ENCODE measurements around the gene C3. TPM values are rescaled to one million over a fixed set of nuclear protein-coding genes. Genes with fewer than 3 reads are reported as not detected.
"Not testable (repeated sequence)": the region's sequence is repeated elsewhere in the genome, so short reads cannot be mapped to it uniquely, and the experiment has no call there.

C3 gene
- polyA plus RNA-seq, 2 donors: 25.6 to 137 TPM

DNA sequence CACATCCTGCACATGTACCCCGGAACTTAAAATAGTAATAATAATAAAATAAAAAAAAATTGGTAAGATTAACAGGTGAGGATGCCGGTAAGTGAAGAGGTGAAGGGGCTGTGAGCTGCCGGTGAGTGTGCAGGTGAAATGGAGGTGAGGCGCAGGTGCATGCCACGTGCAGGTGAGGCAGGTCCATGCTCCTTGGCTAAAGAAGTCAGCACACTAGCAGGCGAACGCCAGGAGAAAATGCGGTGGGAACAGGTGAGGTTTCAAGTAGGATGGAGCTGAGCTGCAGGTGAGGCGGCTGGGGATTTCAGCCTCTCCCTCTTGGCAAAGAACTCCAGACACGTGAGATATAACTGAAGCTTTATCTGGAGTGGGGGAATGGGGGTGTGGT lies 43.0 kb downstream of the C3 start:
- Histone ChIP-seq H3K9me3 (ENCODE audit: control insufficient read depth in 2 of 2, insufficient read depth in 1 of 2, low read depth in 1 of 2, low read length in 1 of 2) (no peaks in the 10 kb centered on the region), H3K27me3 (ENCODE audit: control insufficient read depth in 1 of 2, insufficient read depth in 2 of 2, low read length in 2 of 2) (no peaks in the 10 kb centered on the region), H3K36me3 (ENCODE audit: control insufficient read depth in 2 of 2, insufficient read depth in 2 of 2, low read length in 1 of 2) (peaks cover 0 to 4% of the 10 kb centered on the region in 2 donors), H3K4me1 (ENCODE audit: control insufficient read depth in 2 of 2, insufficient read depth in 2 of 2, low read length in 1 of 2) (peaks cover 0 to 11% of the 10 kb centered on the region in 2 donors), H3K27ac (ENCODE audit: low read depth in 2 of 2, low read length in 1 of 2) (no peak overlapping the region), H3K4me3 (ENCODE audit: low read depth in 1 of 2, low read length in 2 of 2) (no peak overlapping the region)
- 66 to 73% methylated on average over 10 of the region's 10 CpGs for WGBS, 2 donors

DNA sequence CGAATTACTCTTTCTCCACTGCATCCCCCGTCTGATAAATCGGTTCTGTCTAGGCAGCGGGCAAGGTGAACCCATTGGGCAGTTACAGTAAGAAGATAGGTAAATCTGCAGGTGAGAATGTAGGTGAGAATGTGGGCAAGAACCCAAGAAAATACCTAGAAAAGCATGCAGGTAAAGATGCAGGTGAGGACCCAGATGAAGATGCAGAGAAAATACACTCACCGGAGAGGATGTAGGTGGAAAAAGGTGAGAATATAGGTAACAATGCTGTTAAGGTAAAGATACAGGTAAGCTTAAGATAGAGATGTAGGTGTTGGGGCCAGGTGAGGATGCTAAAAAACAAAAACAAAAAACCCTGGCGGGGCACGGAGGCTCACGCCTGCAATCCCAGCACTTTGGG lies 44.2 kb downstream of the C3 start:
- no peak overlapping the region for H3K4me3 ChIP-seq (ENCODE audit: low read depth in 1 of 2, low read length in 2 of 2)
- no peak overlapping the region for H3K27ac ChIP-seq (ENCODE audit: low read depth in 2 of 2, low read length in 1 of 2)
- peaks cover 0 to 11% of the 10 kb centered on the region in 2 donors for H3K4me1 ChIP-seq (ENCODE audit: control insufficient read depth in 2 of 2, insufficient read depth in 2 of 2, low read length in 1 of 2)
- H3K27me3 ChIP-seq (ENCODE audit: control insufficient read depth in 1 of 2, insufficient read depth in 2 of 2, low read length in 2 of 2): no peaks in the 10 kb centered on the region
- WGBS, 2 donors: 89 to 91% methylated on average over 8 of the region's 8 CpGs
- H3K36me3 ChIP-seq (ENCODE audit: control insufficient read depth in 2 of 2, insufficient read depth in 2 of 2, low read length in 1 of 2): peaks cover 0 to 4% of the 10 kb centered on the region in 2 donors
- H3K9me3 ChIP-seq (ENCODE audit: control insufficient read depth in 2 of 2, insufficient read depth in 1 of 2, low read depth in 1 of 2, low read length in 1 of 2): no peaks in the 10 kb centered on the region

DNA sequence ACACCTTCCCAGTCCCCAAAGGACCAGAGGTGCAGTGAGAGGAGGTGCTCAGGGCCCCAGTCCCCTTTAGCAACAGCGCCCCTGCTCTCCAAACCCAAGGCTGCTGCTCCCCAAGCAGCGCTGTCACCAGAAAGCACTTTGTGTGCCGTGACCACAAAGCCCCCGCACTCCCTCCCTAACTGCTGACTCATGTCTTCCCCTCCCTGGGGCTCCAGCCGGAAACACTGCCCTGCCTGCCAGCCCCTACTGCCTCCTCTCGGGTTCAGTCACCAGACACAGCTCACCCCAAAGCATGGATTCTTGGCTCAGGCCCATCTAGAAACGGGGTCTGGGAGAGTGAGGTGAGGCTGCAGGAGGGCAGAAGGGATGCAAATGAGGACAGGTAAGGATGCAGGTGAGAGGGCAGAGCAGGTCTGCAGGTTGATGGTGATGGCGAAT lies 45.6 kb downstream of the C3 start:
- H3K27ac ChIP-seq (ENCODE audit: low read depth in 2 of 2, low read length in 1 of 2): no peak overlapping the region

DNA sequence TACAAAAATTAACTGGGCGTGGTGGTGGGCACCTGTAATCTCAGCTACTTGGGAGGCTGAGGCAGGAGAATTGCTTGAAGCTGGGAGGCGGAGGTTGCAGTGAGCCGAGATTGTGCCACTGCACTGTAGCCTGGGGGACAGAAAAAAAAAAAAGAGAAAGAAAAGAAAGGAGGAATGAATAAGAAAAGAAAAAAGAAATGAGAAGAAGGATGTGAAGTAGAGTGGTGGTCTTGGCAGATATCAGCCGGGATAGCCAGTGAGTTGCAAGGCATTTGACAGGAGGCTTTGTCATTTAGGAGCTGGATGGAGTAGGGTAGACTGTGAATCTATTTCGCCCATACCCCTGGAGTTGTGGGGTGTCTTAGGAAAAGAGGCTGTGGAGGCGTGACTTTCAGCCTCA lies 46.0 kb downstream of the C3 start:
- WGBS, 2 donors: 79 to 81% methylated on average over 6 of the region's 6 CpGs
- H3K27ac ChIP-seq (ENCODE audit: low read depth in 2 of 2, low read length in 1 of 2); H3K9me3 ChIP-seq (ENCODE audit: control insufficient read depth in 2 of 2, insufficient read depth in 1 of 2, low read depth in 1 of 2, low read length in 1 of 2); H3K36me3 ChIP-seq (ENCODE audit: control insufficient read depth in 2 of 2, insufficient read depth in 2 of 2, low read length in 1 of 2); H3K4me3 ChIP-seq (ENCODE audit: low read depth in 1 of 2, low read length in 2 of 2); H3K27me3 ChIP-seq (ENCODE audit: control insufficient read depth in 1 of 2, insufficient read depth in 2 of 2, low read length in 2 of 2): not testable (repeated sequence)
- peaks cover 0 to 13% of the 10 kb centered on the region in 2 donors for H3K4me1 ChIP-seq (ENCODE audit: control insufficient read depth in 2 of 2, insufficient read depth in 2 of 2, low read length in 1 of 2)

More for the DNA sequence above, 45.6 kb downstream of the C3 start:
- no peaks in the 10 kb centered on the region for H3K27me3 ChIP-seq (ENCODE audit: control insufficient read depth in 1 of 2, insufficient read depth in 2 of 2, low read length in 2 of 2)
- WGBS, 2 donors: 9 to 20% methylated on average over 8 of the region's 8 CpGs
- H3K9me3 ChIP-seq (ENCODE audit: control insufficient read depth in 2 of 2, insufficient read depth in 1 of 2, low read depth in 1 of 2, low read length in 1 of 2): no peaks in the 10 kb centered on the region
- H3K4me1 ChIP-seq (ENCODE audit: control insufficient read depth in 2 of 2, insufficient read depth in 2 of 2, low read length in 1 of 2): peaks cover 0 to 13% of the 10 kb centered on the region in 2 donors
- H3K36me3 ChIP-seq (ENCODE audit: control insufficient read depth in 2 of 2, insufficient read depth in 2 of 2, low read length in 1 of 2): peaks cover 0 to 4% of the 10 kb centered on the region in 2 donors
- no peak overlapping the region for H3K4me3 ChIP-seq (ENCODE audit: low read depth in 1 of 2, low read length in 2 of 2)

DNA sequence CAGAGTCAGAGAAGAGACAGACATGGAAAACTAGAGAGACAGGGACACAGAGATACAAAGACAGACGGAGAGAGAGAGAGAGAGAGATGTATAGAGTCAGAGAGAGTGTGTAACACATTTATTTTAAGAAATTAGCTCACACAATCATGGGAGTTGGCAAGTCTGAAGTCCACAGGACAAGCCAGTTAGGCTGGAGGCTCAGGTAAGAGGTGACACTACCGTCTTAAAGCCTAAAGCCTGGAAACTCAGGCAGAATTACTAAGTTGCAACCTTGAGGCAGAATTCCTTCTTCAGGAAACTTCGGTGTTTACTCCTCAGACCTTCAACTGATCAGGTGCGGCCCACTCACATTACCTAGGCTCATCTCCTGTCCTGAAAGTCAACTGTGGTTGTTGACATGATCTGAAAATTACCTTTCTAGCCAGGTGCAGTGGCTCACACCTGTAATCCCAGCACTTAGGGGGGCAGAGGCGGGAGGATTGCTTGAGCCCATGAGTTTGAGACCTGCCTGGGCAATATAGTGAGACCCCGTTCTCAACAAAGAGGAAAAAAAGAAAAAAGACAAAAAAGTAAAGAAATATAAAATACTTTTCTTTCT lies 47.7 kb downstream of the C3 start:
- Histone ChIP-seq H3K36me3 (ENCODE audit: control insufficient read depth in 2 of 2, insufficient read depth in 2 of 2, low read length in 1 of 2) (no peaks in the 10 kb centered on the region), H3K27me3 (ENCODE audit: control insufficient read depth in 1 of 2, insufficient read depth in 2 of 2, low read length in 2 of 2) (no peaks in the 10 kb centered on the region), H3K9me3 (ENCODE audit: control insufficient read depth in 2 of 2, insufficient read depth in 1 of 2, low read depth in 1 of 2, low read length in 1 of 2) (no peaks in the 10 kb centered on the region), H3K27ac (ENCODE audit: low read depth in 2 of 2, low read length in 1 of 2) (no peak overlapping the region), H3K4me1 (ENCODE audit: control insufficient read depth in 2 of 2, insufficient read depth in 2 of 2, low read length in 1 of 2) (peaks cover 0 to 11% of the 10 kb centered on the region in 2 donors), H3K4me3 (ENCODE audit: low read depth in 1 of 2, low read length in 2 of 2) (no peak overlapping the region)
- WGBS, 2 donors: 79 to 89% methylated on average over 6 of the region's 6 CpGs

DNA sequence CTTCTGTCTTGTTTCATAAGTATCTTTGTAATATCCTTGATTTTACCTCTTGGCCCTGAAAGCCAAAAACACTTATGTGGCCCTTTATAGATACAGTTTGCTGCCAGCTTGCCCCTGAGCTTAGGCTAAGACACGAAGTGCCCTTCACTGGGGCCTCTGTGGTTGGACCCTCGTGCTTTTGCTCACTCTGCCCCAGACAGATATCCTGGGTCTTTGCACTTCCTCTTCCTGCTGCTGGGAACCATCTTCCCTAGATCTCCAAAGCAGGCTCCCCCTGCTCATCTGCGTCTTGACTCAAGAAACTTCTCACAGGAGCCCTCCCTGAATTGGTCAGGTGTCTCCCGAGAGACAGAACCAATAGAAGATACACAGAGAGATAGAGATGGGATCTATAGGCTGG lies 48.5 kb downstream of the C3 start:
- Histone ChIP-seq H3K27ac (ENCODE audit: low read depth in 2 of 2, low read length in 1 of 2) (no peak overlapping the region), H3K4me3 (ENCODE audit: low read depth in 1 of 2, low read length in 2 of 2) (no peak overlapping the region), H3K9me3 (ENCODE audit: control insufficient read depth in 2 of 2, insufficient read depth in 1 of 2, low read depth in 1 of 2, low read length in 1 of 2) (no peaks in the 10 kb centered on the region), H3K4me1 (ENCODE audit: control insufficient read depth in 2 of 2, insufficient read depth in 2 of 2, low read length in 1 of 2) (peaks cover 0 to 7% of the 10 kb centered on the region in 2 donors), H3K36me3 (ENCODE audit: control insufficient read depth in 2 of 2, insufficient read depth in 2 of 2, low read length in 1 of 2) (no peaks in the 10 kb centered on the region), H3K27me3 (ENCODE audit: control insufficient read depth in 1 of 2, insufficient read depth in 2 of 2, low read length in 2 of 2) (no peaks in the 10 kb centered on the region)
- WGBS, 2 donors: 73 to 74% methylated on average over 4 of the region's 4 CpGs

DNA sequence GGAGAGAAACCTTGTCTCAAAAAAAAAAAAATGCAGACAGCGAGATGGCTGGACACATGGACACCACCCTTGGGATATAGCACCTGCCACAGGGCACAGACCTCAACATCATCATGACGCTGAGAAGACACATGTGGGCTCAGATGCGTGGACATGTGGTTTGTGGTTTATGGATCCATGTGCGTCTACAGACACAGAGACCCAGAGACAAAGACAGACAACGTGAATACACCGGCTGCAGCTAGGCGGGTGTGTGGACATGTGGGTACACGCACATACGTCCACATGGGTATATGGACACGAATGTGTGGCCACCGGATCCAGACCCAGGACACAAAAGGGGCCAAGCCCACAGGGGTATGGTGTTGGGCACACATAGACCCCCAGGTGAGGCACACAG lies 51.8 kb downstream of the C3 start:
- H3K9me3 ChIP-seq (ENCODE audit: control insufficient read depth in 2 of 2, insufficient read depth in 1 of 2, low read depth in 1 of 2, low read length in 1 of 2): no peaks in the 10 kb centered on the region
- H3K27me3 ChIP-seq (ENCODE audit: control insufficient read depth in 1 of 2, insufficient read depth in 2 of 2, low read length in 2 of 2): no peaks in the 10 kb centered on the region
- H3K27ac ChIP-seq (ENCODE audit: low read depth in 2 of 2, low read length in 1 of 2): no peak overlapping the region
- WGBS, 2 donors: 59 to 69% methylated on average over 11 of the region's 11 CpGs
- no peaks in the 10 kb centered on the region for H3K36me3 ChIP-seq (ENCODE audit: control insufficient read depth in 2 of 2, insufficient read depth in 2 of 2, low read length in 1 of 2)
- peak overlapping the region; percentile 5 to 37 for H3K4me3 ChIP-seq (ENCODE audit: low read depth in 1 of 2, low read length in 2 of 2)
- peaks cover 0 to 2% of the 10 kb centered on the region in 2 donors for H3K4me1 ChIP-seq (ENCODE audit: control insufficient read depth in 2 of 2, insufficient read depth in 2 of 2, low read length in 1 of 2)

DNA sequence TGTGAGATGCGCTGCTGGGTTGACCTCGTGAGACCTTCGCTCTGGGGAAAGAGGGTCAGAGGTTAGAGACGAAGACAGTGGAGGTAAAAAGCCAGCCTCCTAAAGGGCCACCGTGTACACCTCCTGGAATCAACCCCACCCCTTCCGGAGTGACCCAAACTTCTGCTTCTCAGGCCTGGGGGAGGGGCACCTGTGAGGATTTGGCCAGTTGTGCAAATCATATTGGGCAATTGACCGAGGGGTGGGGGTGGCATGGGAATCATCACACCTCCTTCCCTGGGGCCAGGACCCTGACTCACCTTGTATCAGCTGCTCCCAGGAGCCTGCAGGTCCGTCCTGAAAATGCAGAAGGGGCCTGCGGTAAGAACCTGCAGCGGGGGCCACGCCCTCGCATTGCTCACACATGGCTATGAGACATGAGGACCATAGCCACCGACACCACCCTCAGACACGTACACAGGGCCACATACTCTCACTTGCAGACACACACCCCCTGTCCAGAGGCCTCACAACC lies 53.3 kb downstream of the C3 start:
- H3K4me1 ChIP-seq (ENCODE audit: control insufficient read depth in 2 of 2, insufficient read depth in 2 of 2, low read length in 1 of 2): peaks cover 2% of the 10 kb centered on the region in 2 donors
- H3K4me3 ChIP-seq (ENCODE audit: low read depth in 1 of 2, low read length in 2 of 2): no peak overlapping the region
- no peaks in the 10 kb centered on the region for H3K9me3 ChIP-seq (ENCODE audit: control insufficient read depth in 2 of 2, insufficient read depth in 1 of 2, low read depth in 1 of 2, low read length in 1 of 2)
- no peaks in the 10 kb centered on the region for H3K36me3 ChIP-seq (ENCODE audit: control insufficient read depth in 2 of 2, insufficient read depth in 2 of 2, low read length in 1 of 2)
- no peak overlapping the region for H3K27ac ChIP-seq (ENCODE audit: low read depth in 2 of 2, low read length in 1 of 2)
- no peaks in the 10 kb centered on the region for H3K27me3 ChIP-seq (ENCODE audit: control insufficient read depth in 1 of 2, insufficient read depth in 2 of 2, low read length in 2 of 2)
- WGBS, 2 donors: 71 to 77% methylated on average over 14 of the region's 14 CpGs

DNA sequence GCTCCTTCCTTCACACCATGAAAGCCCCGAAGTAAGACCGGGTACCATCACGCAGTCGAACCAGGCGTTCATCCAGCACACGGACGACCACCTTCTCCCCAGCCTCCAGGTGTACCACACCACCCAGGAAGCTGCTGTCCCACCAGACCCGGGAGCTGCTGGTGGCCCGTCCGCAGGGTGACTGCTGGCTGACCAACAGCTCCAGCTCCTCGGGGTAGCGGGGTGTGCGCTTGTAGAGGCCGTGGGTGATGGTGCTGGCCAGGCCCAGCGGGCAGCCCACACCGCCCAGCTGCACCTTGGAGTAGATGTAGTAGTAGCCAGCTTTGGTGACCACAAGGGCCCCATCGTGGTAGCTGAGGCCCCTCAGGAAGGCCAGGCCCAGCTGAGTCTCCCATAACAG lies 55.5 kb downstream of the C3 start:
- H3K27ac ChIP-seq (ENCODE audit: low read depth in 2 of 2, low read length in 1 of 2): no peak overlapping the region
- peaks cover 0 to 4% of the 10 kb centered on the region in 2 donors for H3K27me3 ChIP-seq (ENCODE audit: control insufficient read depth in 1 of 2, insufficient read depth in 2 of 2, low read length in 2 of 2)
- H3K9me3 ChIP-seq (ENCODE audit: control insufficient read depth in 2 of 2, insufficient read depth in 1 of 2, low read depth in 1 of 2, low read length in 1 of 2): no peaks in the 10 kb centered on the region
- no peak overlapping the region for H3K4me3 ChIP-seq (ENCODE audit: low read depth in 1 of 2, low read length in 2 of 2)
- H3K4me1 ChIP-seq (ENCODE audit: control insufficient read depth in 2 of 2, insufficient read depth in 2 of 2, low read length in 1 of 2): peaks cover 0 to 2% of the 10 kb centered on the region in 2 donors
- 95 to 96% methylated on average over 17 of the region's 17 CpGs for WGBS, 2 donors
- no peaks in the 10 kb centered on the region for H3K36me3 ChIP-seq (ENCODE audit: control insufficient read depth in 2 of 2, insufficient read depth in 2 of 2, low read length in 1 of 2)
